ENCODE data around the gene BICDL1. TPM values are rescaled to one million over a fixed set of nuclear protein-coding genes. Genes with fewer than 3 reads are reported as not detected.

BICDL1 gene
- total RNA-seq, 2 experiments from 2014 or later = 44.6 to 44.7 TPM

GRCh38 chr12:120131116-120131515, 142.1 kb downstream of the BICDL1 start:
- H3K36me3 Mint-ChIP-seq (ENCODE audit: low read depth) = peaks cover 78% of the 10 kb centered on the region
- H3K4me3 Mint-ChIP-seq = no peak overlapping the region
- CTCF ChIA-PET = no interaction called here
- POLR2A ChIA-PET = interaction anchor here (1.5 kb wide), 1 partner anchor 14 kb away, joined by 9 read pairs; the partner anchor contains the start of gene RAB35
- no peak overlapping the region for H3K27ac Mint-ChIP-seq
- no peaks in the 10 kb centered on the region for H3K9me3 Mint-ChIP-seq
- no peak for DNase-seq
- peaks cover 18% of the 10 kb centered on the region for H3K4me1 Mint-ChIP-seq
- H3K27me3 Mint-ChIP-seq = no peaks in the 10 kb centered on the region

GRCh38 chr12:120132054-120132836, 143.2 kb downstream of the BICDL1 start:
- CTCF ChIA-PET = no interaction called here
- H3K9me3 Mint-ChIP-seq = no peaks in the 10 kb centered on the region
- no peak for DNase-seq
- no peak overlapping the region for H3K4me3 Mint-ChIP-seq
- H3K27me3 Mint-ChIP-seq = no peaks in the 10 kb centered on the region
- H3K4me1 Mint-ChIP-seq = peaks cover 7% of the 10 kb centered on the region
- H3K27ac Mint-ChIP-seq = no peak overlapping the region
- H3K36me3 Mint-ChIP-seq (ENCODE audit: low read depth) = peaks cover 80% of the 10 kb centered on the region
- POLR2A ChIA-PET = interaction anchor here (1.1 to 1.5 kb wide), 3 partner anchors 12 to 21 kb away, joined by 3 to 9 read pairs (median 3); partner anchors contain the start of gene RAB35

- peaks cover 80% of the 10 kb centered on the region for H3K36me3 Mint-ChIP-seq (ENCODE audit: low read depth)
- no peaks in the 10 kb centered on the region for H3K27me3 Mint-ChIP-seq
- no peak for DNase-seq
- H3K4me1 Mint-ChIP-seq = no peaks in the 10 kb centered on the region
- POLR2A ChIA-PET = interaction anchor here (1.1 to 1.5 kb wide), 3 partner anchors 13 to 22 kb away, joined by 3 to 9 read pairs (median 3); partner anchors contain the start of gene RAB35
- no peaks in the 10 kb centered on the region for H3K9me3 Mint-ChIP-seq
- CTCF ChIA-PET = no interaction called here
- no peak overlapping the region for H3K4me3 Mint-ChIP-seq
- no peak overlapping the region for H3K27ac Mint-ChIP-seq
Observed at GRCh38 chr12:120132863-120133385, 143.9 kb downstream of the BICDL1 start.

- no peak overlapping the region for H3K4me3 Mint-ChIP-seq
- peaks cover 78% of the 10 kb centered on the region for H3K36me3 Mint-ChIP-seq (ENCODE audit: low read depth)
- no peaks in the 10 kb centered on the region for H3K9me3 Mint-ChIP-seq
- ChIA-PET CTCF (no interaction called here), POLR2A (interaction anchor here (1.6 kb wide), 1 partner anchor 17 kb away, joined by 4 read pairs; the partner anchor contains the start of gene RAB35)
- no peak overlapping the region for H3K27ac Mint-ChIP-seq
- no peaks in the 10 kb centered on the region for H3K4me1 Mint-ChIP-seq
- no peaks in the 10 kb centered on the region for H3K27me3 Mint-ChIP-seq
- no peak for DNase-seq
Observed at GRCh38 chr12:120134307-120134980, 145.4 kb downstream of the BICDL1 start.

GRCh38 chr12:120136093-120136770, 147.2 kb downstream of the BICDL1 start:
- H3K36me3 Mint-ChIP-seq (ENCODE audit: low read depth) = peaks cover 81% of the 10 kb centered on the region
- no peaks in the 10 kb centered on the region for H3K9me3 Mint-ChIP-seq
- DNase-seq = no peak
- H3K4me3 Mint-ChIP-seq = no peak overlapping the region
- CTCF ChIA-PET = no interaction called here
- H3K4me1 Mint-ChIP-seq = no peaks in the 10 kb centered on the region
- POLR2A ChIA-PET = interaction anchor here (0.9 kb wide), 1 partner anchor 19 kb away, joined by 3 read pairs; the partner anchor contains the start of gene RAB35
- H3K27me3 Mint-ChIP-seq = no peaks in the 10 kb centered on the region
- H3K27ac Mint-ChIP-seq = no peak overlapping the region

GRCh38 chr12:120137833-120138232, 148.8 kb downstream of the BICDL1 start:
- peaks cover 79% of the 10 kb centered on the region for H3K36me3 Mint-ChIP-seq (ENCODE audit: low read depth)
- H3K27ac Mint-ChIP-seq = no peak overlapping the region
- POLR2A ChIA-PET = no interaction called here
- no peak overlapping the region for H3K4me3 Mint-ChIP-seq
- H3K9me3 Mint-ChIP-seq = no peaks in the 10 kb centered on the region
- CTCF ChIA-PET = no interaction called here
- DNase-seq = no peak
- no peaks in the 10 kb centered on the region for H3K4me1 Mint-ChIP-seq
- no peaks in the 10 kb centered on the region for H3K27me3 Mint-ChIP-seq

- H3K27ac Mint-ChIP-seq = no peak overlapping the region
- H3K36me3 Mint-ChIP-seq (ENCODE audit: low read depth) = peaks cover 79% of the 10 kb centered on the region
- no peak overlapping the region for H3K4me3 Mint-ChIP-seq
- ChIA-PET CTCF (no interaction called here), POLR2A (no interaction called here)
- H3K27me3 Mint-ChIP-seq = no peaks in the 10 kb centered on the region
- no peak for DNase-seq
- H3K9me3 Mint-ChIP-seq = no peaks in the 10 kb centered on the region
- H3K4me1 Mint-ChIP-seq = no peaks in the 10 kb centered on the region
Observed at GRCh38 chr12:120138366-120138765, 149.3 kb downstream of the BICDL1 start.

- H3K27ac Mint-ChIP-seq = no peak overlapping the region
- ChIA-PET POLR2A (no interaction called here), CTCF (no interaction called here)
- no peaks in the 10 kb centered on the region for H3K9me3 Mint-ChIP-seq
- no peaks in the 10 kb centered on the region for H3K27me3 Mint-ChIP-seq
- peaks cover 76% of the 10 kb centered on the region for H3K36me3 Mint-ChIP-seq (ENCODE audit: low read depth)
- no peaks in the 10 kb centered on the region for H3K4me1 Mint-ChIP-seq
- H3K4me3 Mint-ChIP-seq = no peak overlapping the region
- no peak for DNase-seq
Observed at GRCh38 chr12:120139958-120140357, 150.9 kb downstream of the BICDL1 start.

GRCh38 chr12:120140603-120141002, 151.6 kb downstream of the BICDL1 start:
- ChIA-PET POLR2A (no interaction called here), CTCF (no interaction called here)
- Mint-ChIP-seq H3K4me3 (no peak overlapping the region), H3K36me3 (ENCODE audit: low read depth) (peaks cover 76% of the 10 kb centered on the region), H3K27me3 (no peaks in the 10 kb centered on the region), H3K9me3 (no peaks in the 10 kb centered on the region), H3K4me1 (no peaks in the 10 kb centered on the region), H3K27ac (no peak overlapping the region)
- no peak for DNase-seq

GRCh38 chr12:120141336-120141735, 152.3 kb downstream of the BICDL1 start:
- peaks cover 70% of the 10 kb centered on the region for H3K36me3 Mint-ChIP-seq (ENCODE audit: low read depth)
- no peaks in the 10 kb centered on the region for H3K27me3 Mint-ChIP-seq

GRCh38 chr12:120142231-120142877, 153.3 kb downstream of the BICDL1 start:
- H3K9me3 Mint-ChIP-seq = no peaks in the 10 kb centered on the region
- H3K27me3 Mint-ChIP-seq = no peaks in the 10 kb centered on the region
- POLR2A ChIA-PET = no interaction called here
- CTCF ChIA-PET = no interaction called here
- no peak for DNase-seq
- H3K4me3 Mint-ChIP-seq = no peak overlapping the region
- no peaks in the 10 kb centered on the region for H3K4me1 Mint-ChIP-seq
- peaks cover 67% of the 10 kb centered on the region for H3K36me3 Mint-ChIP-seq (ENCODE audit: low read depth)
- no peak overlapping the region for H3K27ac Mint-ChIP-seq

More at GRCh38 chr12:120141336-120141735, 152.3 kb downstream of the BICDL1 start:
- Mint-ChIP-seq H3K27ac (no peak overlapping the region), H3K4me1 (no peaks in the 10 kb centered on the region), H3K4me3 (no peak overlapping the region), H3K9me3 (no peaks in the 10 kb centered on the region)
- ChIA-PET POLR2A (no interaction called here), CTCF (no interaction called here)
- no peak for DNase-seq
